ENCODE data around the gene SLC27A1.

GRCh38 chr19:17486545-17487240, 16.4 kb downstream of the SLC27A1 start:
- TF ChIP-seq CTCF (conservative IDR thresholded peaks at IDR 0.05; ENCODE audit: low read depth, low read length) (no peak), EZH2phosphoT487 (IDR thresholded peaks at IDR 0.05; ENCODE audit: borderline replicate concordance, low read length) (no peak)
